ENCODE data around the gene MICU1. TPM values are rescaled to one million over a fixed set of nuclear protein-coding genes. Genes with fewer than 3 reads are reported as not detected.
"Not testable (repeated sequence)": the region's sequence is repeated elsewhere in the genome, so short reads cannot be mapped to it uniquely, and the experiment has no call there.

MICU1 gene
- polyA plus RNA-seq, 1 of the 3 experiments (the other 2 are of a cell fraction): 24.6 TPM

- no peak for TF ChIP-seq CTCF (IDR thresholded peaks at IDR 0.05)
- TF ChIP-seq GABPA (IDR thresholded peaks at IDR 0.05; ENCODE audit: low read depth): no peak
These were observed 80.3 kb downstream of the MICU1 start (continued) for GRCh38 chr10:72545546-72545945.

- H2AFZ ChIP-seq (ENCODE audit: low read depth); H4K20me1 ChIP-seq (ENCODE audit: insufficient read depth); H3K79me2 ChIP-seq (ENCODE audit: insufficient read depth); H3K27me3 ChIP-seq (ENCODE audit: insufficient read depth); H3K4me1 ChIP-seq (ENCODE audit: control insufficient read depth in 1 of 2, insufficient read depth in 2 of 2, low read depth in 1 of 2, low read length in 1 of 2); H3K9me3 ChIP-seq; H3K4me3 ChIP-seq (ENCODE audit: low read depth in 2 of 2, low read length in 1 of 2); CTCF ChIA-PET; H3K4me2 ChIP-seq; H3F3A ChIP-seq (replicated peaks; ENCODE audit: insufficient read depth); H3K9ac ChIP-seq; POLR2A ChIA-PET; DNase-seq; H3K9me2 ChIP-seq; H3K27ac ChIP-seq (ENCODE audit: low read depth in 2 of 2, low read length in 1 of 2): not testable (repeated sequence)
- WGBS (ENCODE audit: low lambda C conversion rate): 98% methylated on average over 5 of the region's 6 CpGs
- peaks cover 13 to 30% of the 10 kb centered on the region in 2 experiments for H3K36me3 ChIP-seq (replicated peaks in 1 of 2; ENCODE audit: control insufficient read depth in 1 of 2, insufficient read depth in 2 of 2, low read length in 1 of 2)
These were observed 82.0 kb downstream of the MICU1 start for GRCh38 chr10:72543855-72544254.

- 96% methylated on average over 8 of the region's 8 CpGs for whole genome bisulfite sequencing (ENCODE audit: low lambda C conversion rate)
These were observed 83.5 kb downstream of the MICU1 start for GRCh38 chr10:72542396-72542815.

More at GRCh38 chr10:72542396-72542815, 83.5 kb downstream of the MICU1 start:
- H4K20me1 ChIP-seq (ENCODE audit: insufficient read depth): no peaks in the 10 kb centered on the region
- CTCF ChIA-PET: no interaction called here
- peaks cover 9 to 27% of the 10 kb centered on the region in 2 experiments for H3K36me3 ChIP-seq (replicated peaks in 1 of 2; ENCODE audit: control insufficient read depth in 1 of 2, insufficient read depth in 2 of 2, low read length in 1 of 2)
- H3K27me3 ChIP-seq (ENCODE audit: insufficient read depth): no peaks in the 10 kb centered on the region
- H3K9me3 ChIP-seq: peaks cover 6% of the 10 kb centered on the region; the same call in 1 of the 2 replicates
- POLR2A ChIA-PET: no interaction called here
- H3K9me2 ChIP-seq: no peaks in the 10 kb centered on the region
- no peak overlapping the region for H3K9ac ChIP-seq
- H2AFZ ChIP-seq (ENCODE audit: low read depth): no peak overlapping the region
- H3F3A ChIP-seq (replicated peaks; ENCODE audit: insufficient read depth): no peaks in the 10 kb centered on the region
- H3K27ac ChIP-seq (ENCODE audit: low read depth in 2 of 2, low read length in 1 of 2): no peak overlapping the region
- no peak overlapping the region for H3K4me2 ChIP-seq
- no peak for DNase-seq
- TF ChIP-seq ELF1 (IDR thresholded peaks at IDR 0.05) (no peak), SIN3A (IDR thresholded peaks at IDR 0.05; ENCODE audit: borderline replicate concordance, low read depth, low read length) (no peak), USF1 (IDR thresholded peaks at IDR 0.05; ENCODE audit: borderline replicate concordance, low read depth) (no peak), CHD2 (IDR thresholded peaks at IDR 0.05; ENCODE audit: low read length, partially characterized antibody) (no peak), EZH2phosphoT487 (IDR thresholded peaks at IDR 0.05; ENCODE audit: borderline replicate concordance, low read depth) (no peak), CTCF (IDR thresholded peaks at IDR 0.05) (no peak), PBX3 (IDR thresholded peaks at IDR 0.05) (no peak), TCF12 (IDR thresholded peaks at IDR 0.05) (no peak), MEF2A (IDR thresholded peaks at IDR 0.05; ENCODE audit: borderline replicate concordance, low read depth) (no peak), SMC3 (IDR thresholded peaks at IDR 0.05; ENCODE audit: low read depth, low read length) (no peak)
- TF ChIP-seq, protein P1, sequence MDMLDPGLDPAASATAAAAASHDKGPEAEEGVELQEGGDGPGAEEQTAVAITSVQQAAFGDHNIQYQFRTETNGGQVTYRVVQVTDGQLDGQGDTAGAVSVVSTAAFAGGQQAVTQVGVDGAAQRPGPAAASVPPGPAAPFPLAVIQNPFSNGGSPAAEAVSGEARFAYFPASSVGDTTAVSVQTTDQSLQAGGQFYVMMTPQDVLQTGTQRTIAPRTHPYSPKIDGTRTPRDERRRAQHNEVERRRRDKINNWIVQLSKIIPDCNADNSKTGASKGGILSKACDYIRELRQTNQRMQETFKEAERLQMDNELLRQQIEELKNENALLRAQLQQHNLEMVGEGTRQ (IDR thresholded peaks at IDR 0.05; ENCODE audit: borderline replicate concordance, low read depth, low read length): no peak
- TF ChIP-seq, protein P2, sequence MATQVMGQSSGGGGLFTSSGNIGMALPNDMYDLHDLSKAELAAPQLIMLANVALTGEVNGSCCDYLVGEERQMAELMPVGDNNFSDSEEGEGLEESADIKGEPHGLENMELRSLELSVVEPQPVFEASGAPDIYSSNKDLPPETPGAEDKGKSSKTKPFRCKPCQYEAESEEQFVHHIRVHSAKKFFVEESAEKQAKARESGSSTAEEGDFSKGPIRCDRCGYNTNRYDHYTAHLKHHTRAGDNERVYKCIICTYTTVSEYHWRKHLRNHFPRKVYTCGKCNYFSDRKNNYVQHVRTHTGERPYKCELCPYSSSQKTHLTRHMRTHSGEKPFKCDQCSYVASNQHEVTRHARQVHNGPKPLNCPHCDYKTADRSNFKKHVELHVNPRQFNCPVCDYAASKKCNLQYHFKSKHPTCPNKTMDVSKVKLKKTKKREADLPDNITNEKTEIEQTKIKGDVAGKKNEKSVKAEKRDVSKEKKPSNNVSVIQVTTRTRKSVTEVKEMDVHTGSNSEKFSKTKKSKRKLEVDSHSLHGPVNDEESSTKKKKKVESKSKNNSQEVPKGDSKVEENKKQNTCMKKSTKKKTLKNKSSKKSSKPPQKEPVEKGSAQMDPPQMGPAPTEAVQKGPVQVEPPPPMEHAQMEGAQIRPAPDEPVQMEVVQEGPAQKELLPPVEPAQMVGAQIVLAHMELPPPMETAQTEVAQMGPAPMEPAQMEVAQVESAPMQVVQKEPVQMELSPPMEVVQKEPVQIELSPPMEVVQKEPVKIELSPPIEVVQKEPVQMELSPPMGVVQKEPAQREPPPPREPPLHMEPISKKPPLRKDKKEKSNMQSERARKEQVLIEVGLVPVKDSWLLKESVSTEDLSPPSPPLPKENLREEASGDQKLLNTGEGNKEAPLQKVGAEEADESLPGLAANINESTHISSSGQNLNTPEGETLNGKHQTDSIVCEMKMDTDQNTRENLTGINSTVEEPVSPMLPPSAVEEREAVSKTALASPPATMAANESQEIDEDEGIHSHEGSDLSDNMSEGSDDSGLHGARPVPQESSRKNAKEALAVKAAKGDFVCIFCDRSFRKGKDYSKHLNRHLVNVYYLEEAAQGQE (IDR thresholded peaks at IDR 0.05; ENCODE audit: low read depth, low read length): no peak
- no peaks in the 10 kb centered on the region for H3K4me1 ChIP-seq (ENCODE audit: control insufficient read depth in 1 of 2, insufficient read depth in 2 of 2, low read depth in 1 of 2, low read length in 1 of 2)
- H3K4me3 ChIP-seq (ENCODE audit: low read depth in 2 of 2, low read length in 1 of 2): no peak overlapping the region; a peak in 1 of 4 replicates
- H3K79me2 ChIP-seq (ENCODE audit: insufficient read depth): no peaks in the 10 kb centered on the region
